AG04449 (cell line): ENCODE data around the gene NRIP3.
"Not testable (repeated sequence)": the region's sequence is repeated elsewhere in the genome, so short reads cannot be mapped to it uniquely, and the experiment has no call there.

Experiments used
- CTCF ChIA-PET: fragments of 350-600 bp; formaldehyde crosslinking; extraction: SDS; loops from one replicate; lab custom pipeline; 2021; ENCODE audit warnings: antibody characterized with exemption; lab: Yijun Ruan, JAX
- POLR2A ChIA-PET: fragments of 400-600, 350-600 bp; formaldehyde crosslinking; extraction: SDS; loops from one replicate; lab custom pipeline; 2020; ENCODE audit warnings: antibody characterized with exemption, inconsistent platforms; lab: Yijun Ruan, JAX
- DNase-seq: peaks from one replicate; pipeline ENCODE4 v3.0.0-alpha.2; 2010; ENCODE audit warnings: low read depth, low spot score
- H3K4me3 ChIP-seq: 2 replicates; pipeline ENCODE4 v1.5.1; 2011; ENCODE audit warnings: low read depth, mild to moderate bottlenecking, control low read depth, low read length
- CTCF ChIP-seq: IDR thresholded peaks from one replicate; pipeline ENCODE4 v1.5.1; 2011; ENCODE audit warnings: mild to moderate bottlenecking, moderate library complexity, low read length, control low read depth, inconsistent platforms; ENCODE audit not compliant: insufficient read depth; ENCODE audit errors: missing control alignments

Gene NRIP3

GRCh38 chr11:8937659-8938058 is 66.1 kb downstream of the NRIP3 start:
- POLR2A ChIA-PET: no interaction called here
- no peak for DNase-seq
- CTCF ChIA-PET: interaction anchor here (1.1 to 2.5 kb wide), 2 partner anchors 22 to 23 kb away, joined by 5 to 10 read pairs; no protein-coding TSS in a partner anchor

GRCh38 chr11:8937159-8937558 is 66.6 kb downstream of the NRIP3 start:
- ChIA-PET POLR2A (no interaction called here), CTCF (interaction anchor here (1.1 to 2.5 kb wide), 2 partner anchors 22 to 23 kb away, joined by 5 to 10 read pairs; no protein-coding TSS in a partner anchor)
- H3K4me3 ChIP-seq: no peak overlapping the region
- TF ChIP-seq CTCF: no peak
- DNase-seq: no peak

More at GRCh38 chr11:8937659-8938058, 66.1 kb downstream of the NRIP3 start:
- no peak for TF ChIP-seq CTCF
- H3K4me3 ChIP-seq: no peak overlapping the region

- CTCF ChIA-PET: interaction anchor here (0.9 to 1.0 kb wide), 4 partner anchors 8 to 25 kb away, joined by 3 read pairs; no protein-coding TSS in a partner anchor
- POLR2A ChIA-PET, H3K4me3 ChIP-seq, DNase-seq: not testable (repeated sequence)
Measured at GRCh38 chr11:8935789-8936188, 68.0 kb downstream of the NRIP3 start.

- ChIA-PET CTCF (interaction anchor here (0.9 to 1.0 kb wide), 5 partner anchors 9 to 26 kb away, joined by 3 read pairs; no protein-coding TSS in a partner anchor), POLR2A (interaction anchor here (0.6 to 1.3 kb wide), 3 partner anchors 25 to 118 kb away, joined by 3 read pairs; no protein-coding TSS in a partner anchor)
- DNase-seq: peak; percentile 24
- TF ChIP-seq CTCF: no peak
- peak overlapping the region; percentile 19 for H3K4me3 ChIP-seq
Measured at GRCh38 chr11:8934742-8935488, 68.9 kb downstream of the NRIP3 start.

GRCh38 chr11:8933931-8934330 is 69.9 kb downstream of the NRIP3 start:
- CTCF ChIA-PET: interaction anchor here (0.6 kb wide), 1 partner anchor 27 kb away, joined by 3 read pairs; no protein-coding TSS in a partner anchor
- no peak overlapping the region for H3K4me3 ChIP-seq
- TF ChIP-seq CTCF: no peak
- POLR2A ChIA-PET: interaction anchor here (1.3 kb wide), 1 partner anchor 26 kb away, joined by 3 read pairs; no protein-coding TSS in a partner anchor
- no peak for DNase-seq

- no peak for DNase-seq
- no peak within 1 kb of the TSS for H3K4me3 ChIP-seq
- ChIA-PET POLR2A (no interaction called here), CTCF (interaction anchor here (0.6 to 1.1 kb wide), 2 partner anchors 27 to 232 kb away, joined by 3 read pairs; no protein-coding TSS in a partner anchor)
- TF ChIP-seq CTCF: no peak
Measured at GRCh38 chr11:8932564-8933180, 71.1 kb downstream of the NRIP3 start, which contains the start of gene C11orf16. Gene C11orf16 (minus strand): TSS chr11:8932947. CDS start chr11:8932308, 639 bp downstream.
